Measurements from ENCODE around the gene TLR3.

GRCh38 chr4:186024637-186025407, 44.1 kb upstream of the TLR3 start:
- TF ChIP-seq CTCF (IDR thresholded peaks at IDR 0.05) (no peak), POLR2A (IDR thresholded peaks at IDR 0.05) (no peak)

Data from breast epithelium (tissue), 3 donors.